GM19351 (cell line): ENCODE measurements around the gene COMMD2.

Experiments
- ATAC-seq: cut with Tn5 transposase; IDR thresholded peaks from one replicate; pipeline ENCODE4 v1.9.1; 2021; ENCODE audit warnings: mild to moderate bottlenecking, moderate library complexity; ENCODE audit not compliant: unreplicated experiment

COMMD2 gene

GRCh38 chr3:149764302-149764701 is 12.0 kb upstream of the COMMD2 start:
- ATAC-seq = no peak

- no peak for ATAC-seq
These were observed 11.4 kb upstream of the COMMD2 start for GRCh38 chr3:149763565-149764195.

GRCh38 chr3:149753717-149754116 is 1.4 kb upstream of the COMMD2 start:
- no peak for ATAC-seq

GRCh38 chr3:149752788-149753136 is 473 bp upstream of the COMMD2 start:
- no peak for ATAC-seq

GRCh38 chr3:149751551-149751950 is 738 bp downstream of the COMMD2 start:
- no peak for ATAC-seq

GRCh38 chr3:149744606-149745005 is 7.7 kb downstream of the COMMD2 start:
- ATAC-seq = no peak

- no peak for ATAC-seq
These were observed 8.1 kb downstream of the COMMD2 start for GRCh38 chr3:149744151-149744550.

GRCh38 chr3:149739396-149739795 is 12.9 kb downstream of the COMMD2 start:
- ATAC-seq = no peak

GRCh38 chr3:149738876-149739275 is 13.4 kb downstream of the COMMD2 start:
- ATAC-seq = no peak

- no peak for ATAC-seq
These were observed 15.4 kb downstream of the COMMD2 start for GRCh38 chr3:149736953-149737205.

GRCh38 chr3:149736175-149736952 is 15.9 kb downstream of the COMMD2 start:
- ATAC-seq = no peak

GRCh38 chr3:149732234-149732633 is 20.1 kb downstream of the COMMD2 start:
- no peak for ATAC-seq

- ATAC-seq = no peak
These were observed 24.6 kb downstream of the COMMD2 start for GRCh38 chr3:149727656-149728055.

- peak; percentile 93 for ATAC-seq
These were observed 25.4 kb downstream of the COMMD2 start for GRCh38 chr3:149726716-149727407.

GRCh38 chr3:149723781-149724180 is 28.5 kb downstream of the COMMD2 start:
- no peak for ATAC-seq

- no peak for ATAC-seq
These were observed 31.4 kb downstream of the COMMD2 start for GRCh38 chr3:149720918-149721317.

GRCh38 chr3:149717391-149718056 is 34.8 kb downstream of the COMMD2 start:
- peak; percentile 77 for ATAC-seq

GRCh38 chr3:149716984-149717383 is 35.3 kb downstream of the COMMD2 start:
- ATAC-seq = peak; percentile 31

GRCh38 chr3:149715247-149715646 is 37.0 kb downstream of the COMMD2 start:
- ATAC-seq = no peak

- ATAC-seq = no peak
These were observed 38.3 kb downstream of the COMMD2 start for GRCh38 chr3:149713730-149714654.

GRCh38 chr3:149706905-149707304 is 45.4 kb downstream of the COMMD2 start:
- no peak for ATAC-seq
